IMR-90 (cell line): ENCODE results near the gene CITED2. TPM values are rescaled to one million over a fixed set of nuclear protein-coding genes. Genes with fewer than 3 reads are reported as not detected.

Experiments used
- ATAC-seq: fragments of 200-7000 bp; cut with Tn5 transposase; 2 replicates; pipeline ENCODE4 v1.9.1; 2020; ENCODE audit warnings: low read depth, mild to moderate bottlenecking, moderate library complexity
- BruUV-seq: library from RNA; stranded (reverse); fragments of 400-500 nt; replicated peaks from 2 replicates; lab custom pipeline; 2021; lab: Mats Ljungman, UMichigan
- CTCF ChIA-PET: fragments of 300-600 bp; formaldehyde crosslinking; extraction: SDS; loops from one replicate; lab custom pipeline; 2021; ENCODE audit warnings: antibody characterized with exemption; lab: Yijun Ruan, JAX
- POLR2A ChIA-PET: fragments of 300-600 bp; sonication (Branson Sonifier 250); formaldehyde crosslinking; loops from one replicate; lab custom pipeline; 2022; ENCODE audit warnings: antibody characterized with exemption; ENCODE audit not compliant: unreplicated experiment; lab: Charles Lee
- DNase-seq: peaks from one replicate; pipeline ENCODE4 v3.0.0; 2013
- H2AFZ ChIP-seq: replicated peaks from 2 replicates; pipeline ENCODE3; 2013; ENCODE audit warnings: low read length, mild to moderate bottlenecking; ENCODE audit not compliant: poor library complexity
- H2AK5ac ChIP-seq: 2 replicates; pipeline ENCODE4 v1.6.1; 2013; ENCODE audit warnings: low read depth, low read length, inconsistent platforms
- H2AK9ac ChIP-seq: replicated peaks from 2 replicates; pipeline ENCODE3; 2013; ENCODE audit warnings: mild to moderate bottlenecking, low read depth, low read length, moderate library complexity; ENCODE audit not compliant: poor library complexity
- H2BK120ac ChIP-seq: 2 replicates; pipeline ENCODE4 v1.6.1; 2013; ENCODE audit warnings: low read depth, low read length, inconsistent platforms
- H2BK15ac ChIP-seq: 3 replicates; pipeline ENCODE4 v1.6.1; 2013; ENCODE audit warnings: low read depth, low read length, inconsistent platforms
- H2BK20ac ChIP-seq: 2 replicates; pipeline ENCODE4 v1.6.1; 2013; ENCODE audit warnings: low read depth, mild to moderate bottlenecking, inconsistent platforms, low read length, moderate library complexity
- H2BK5ac ChIP-seq: 2 replicates; pipeline ENCODE4 v1.6.1; 2013; ENCODE audit warnings: mild to moderate bottlenecking, low read depth, low read length, inconsistent platforms; ENCODE audit not compliant: poor library complexity, severe bottlenecking
- H3K14ac ChIP-seq: replicated peaks from 2 replicates; pipeline ENCODE4 v1.6.1; 2013; ENCODE audit warnings: low read depth, low read length, inconsistent platforms
- H3K18ac ChIP-seq: 2 replicates; pipeline ENCODE4 v1.6.1; 2013; ENCODE audit warnings: low read depth, low read length, control low read depth
- H3K23ac ChIP-seq: 2 replicates; pipeline ENCODE4 v1.6.1; 2013; ENCODE audit warnings: low read depth, low read length, inconsistent platforms
- H3K27ac ChIP-seq: 2 replicates; pipeline ENCODE4 v1.5.1; 2013; ENCODE audit warnings: mild to moderate bottlenecking, control low read depth, low read length; ENCODE audit not compliant: insufficient read depth
- H3K27me3 ChIP-seq: 2 replicates; pipeline ENCODE4 v1.6.1; 2013; ENCODE audit warnings: low read length; ENCODE audit not compliant: control insufficient read depth, insufficient read depth
- H3K36me3 ChIP-seq: 2 replicates; pipeline ENCODE4 v1.6.1; 2013; ENCODE audit warnings: low read length, mixed read lengths; ENCODE audit not compliant: control insufficient read depth, insufficient read depth
- H3K4ac ChIP-seq: 2 replicates; pipeline ENCODE4 v1.6.1; 2013; ENCODE audit warnings: low read depth, low read length, inconsistent platforms
- H3K4me1 ChIP-seq: 2 replicates; pipeline ENCODE4 v1.6.1; 2013; ENCODE audit warnings: low read length, mixed read lengths; ENCODE audit not compliant: control insufficient read depth, insufficient read depth
- H3K4me2 ChIP-seq: 2 replicates; pipeline ENCODE4 v1.6.1; 2013; ENCODE audit warnings: low read depth, mild to moderate bottlenecking, control low read depth, low read length, moderate library complexity
- H3K4me3 ChIP-seq: 2 replicates; pipeline ENCODE4 v1.5.1; 2013; ENCODE audit warnings: low read depth, mild to moderate bottlenecking, control low read depth, low read length, moderate library complexity; ENCODE audit not compliant: insufficient read depth
- H3K56ac ChIP-seq: 2 replicates; pipeline ENCODE4 v1.6.1; 2013; ENCODE audit warnings: low read length, inconsistent platforms; ENCODE audit not compliant: insufficient read depth; ENCODE audit errors: extremely low read depth
- H3K79me1 ChIP-seq, 2 experiments: 2 replicates each; pipeline ENCODE4 v1.6.1; 2013; ENCODE audit warnings: low read length in 2 of 2, inconsistent platforms in 1 of 2, low read depth in 1 of 2
- H3K9ac ChIP-seq: 2 replicates; pipeline ENCODE4 v1.6.1; 2013; ENCODE audit warnings: low read depth, low read length, control low read depth
- H3K9me1 ChIP-seq: 2 replicates; pipeline ENCODE4 v1.6.1; 2013; ENCODE audit warnings: low read length, inconsistent platforms; ENCODE audit not compliant: insufficient read depth
- H3K9me3 ChIP-seq: 2 replicates; pipeline ENCODE4 v1.6.1; 2013; ENCODE audit warnings: low read length; ENCODE audit not compliant: control insufficient read depth, insufficient read depth
- H4K20me1 ChIP-seq: 2 replicates; pipeline ENCODE4 v1.6.1; 2013; ENCODE audit warnings: low read length, inconsistent platforms; ENCODE audit not compliant: insufficient read depth
- H4K5ac ChIP-seq: 2 replicates; pipeline ENCODE4 v1.6.1; 2013; ENCODE audit warnings: mild to moderate bottlenecking, low read depth, low read length, control low read depth
- H4K8ac ChIP-seq, 2 experiments: 2 replicates each; pipeline ENCODE4 v1.6.1; 2013; ENCODE audit warnings: low read depth in 2 of 2, low read length in 2 of 2, control low read depth in 1 of 2, inconsistent platforms in 1 of 2
- H4K91ac ChIP-seq: 2 replicates; pipeline ENCODE4 v1.6.1; 2013; ENCODE audit warnings: low read depth, low read length, inconsistent platforms; ENCODE audit not compliant: insufficient read depth
- BHLHE40 ChIP-seq: fragments of 150-350 bp; IDR thresholded peaks from 2 replicates; pipeline ENCODE4 v1.6.1; 2016; ENCODE audit warnings: mild to moderate bottlenecking, low read depth, low read length
- CEBPB ChIP-seq: IDR thresholded peaks from 2 replicates; pipeline ENCODE4 v1.6.1; 2012; ENCODE audit warnings: low read depth, low read length, improper control_type of control experiment
- CHD1 ChIP-seq: IDR thresholded peaks from 2 replicates; pipeline ENCODE4 v1.6.1; 2012; ENCODE audit warnings: low read depth, low read length, improper control_type of control experiment
- FOS ChIP-seq: fragments of 150-350 bp; IDR thresholded peaks from 2 replicates; pipeline ENCODE4 v1.6.1; 2016; ENCODE audit warnings: low read depth, low read length
- MAZ ChIP-seq: IDR thresholded peaks from 2 replicates; pipeline ENCODE4 v1.6.1; 2012; ENCODE audit warnings: low read depth, mild to moderate bottlenecking, low read length, improper control_type of control experiment, moderate library complexity, borderline replicate concordance
- NFE2L2 ChIP-seq: fragments of 150-350 bp; IDR thresholded peaks from 2 replicates; pipeline ENCODE4 v1.6.1; 2016; ENCODE audit warnings: low read depth, mild to moderate bottlenecking, low read length
- POLR2A ChIP-seq: IDR thresholded peaks from 2 replicates; pipeline ENCODE4 v1.6.1; 2012; ENCODE audit warnings: mild to moderate bottlenecking, low read depth, low read length
- WGBS, 2 experiments: methylation state at CpG; one replicate each; pipeline versions ENCODE4 v1.1.5 to v1.1.7; 2013; ENCODE audit warnings: missing lambda C conversion rate in 2 of 2; ENCODE audit not compliant: insufficient read length in 1 of 2; ENCODE audit errors: extremely low coverage in 2 of 2; 5-methylcytosine and 5-hydroxymethylcytosine counted together
- dilution Hi-C: fragments of 300-500 bp; cut with HindIII; formaldehyde crosslinking; loops from one replicate; pipeline ENCODE4 v1.14.3; 2018; ENCODE audit warnings: low sequenced_read_pairs; ENCODE audit not compliant: unreplicated experiment
- in situ Hi-C: fragments of 300-500 bp; cut with MboI; formaldehyde crosslinking; loops from 3 replicates; pipeline ENCODE4 v1.14.3; 2019; ENCODE audit warnings: low sequenced_read_pairs, inconsistent platforms, mixed read lengths
- intact Hi-C: fragments of 100-400 bp; cut with micrococcal nuclease; formaldehyde crosslinking; loops from 2 replicates; pipeline ENCODE4 v1.10.0; 2022
- polyA plus RNA-seq, 3 experiments: library from polyadenylated mRNA; depleted of rRNA; stranded (reverse); fragments of >200 nt; gene quantifications; 2 replicates each; pipeline ENCODE4 v1.2.3, GENCODE V29; 2012; ENCODE audit warnings: low replicate concordance in 1 of 3
- total RNA-seq: library from RNA; depleted of rRNA; stranded (reverse); fragments of >200 nt; gene quantifications from 2 replicates; pipeline ENCODE4 v1.2.3, GENCODE V29; 2012

Gene CITED2
- total and polyA plus RNA-seq, 2 of the 4 experiments (the other 2 are of a cell fraction), result 163 to 483 TPM

DNA sequence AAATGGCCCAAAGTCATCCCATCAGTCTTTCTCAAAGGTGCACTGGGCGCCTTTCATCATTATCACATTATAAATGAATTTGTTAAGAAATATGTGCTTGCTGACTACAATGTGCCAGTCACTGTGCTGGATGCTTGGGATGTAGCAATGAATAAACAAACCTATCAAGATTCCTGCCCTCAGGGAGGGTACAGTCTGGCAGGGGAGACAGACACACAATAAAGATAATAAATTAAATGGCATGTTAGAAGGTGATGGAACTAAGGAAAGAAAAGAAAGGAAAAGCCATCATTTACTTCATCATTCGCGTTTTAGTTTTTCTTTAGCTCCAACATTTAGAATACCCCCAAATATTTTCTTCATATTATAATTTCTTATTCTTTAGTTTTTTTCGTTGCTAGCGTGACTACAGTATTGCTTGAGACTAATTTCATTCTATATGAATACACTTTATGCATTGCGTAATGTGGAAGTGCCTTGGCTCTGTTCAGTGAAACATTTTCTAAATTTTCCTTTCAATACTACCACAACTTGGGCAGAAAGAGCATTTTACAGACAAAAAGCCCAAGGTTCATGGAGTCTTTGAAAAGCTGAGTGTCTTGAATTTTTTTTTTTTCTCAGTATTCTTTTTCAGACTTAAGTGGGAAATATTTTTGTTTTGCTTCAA, 48.7 kb upstream of the CITED2 start:
- Histone ChIP-seq H3K79me1 (no peaks in the 10 kb centered on the region), H4K8ac (no peak overlapping the region), H4K5ac (no peak overlapping the region), H3K9me3 (no peaks in the 10 kb centered on the region), H2BK5ac (no peak overlapping the region), H3K4me2 (no peak overlapping the region), H4K91ac (no peak overlapping the region), H3K14ac (no peak overlapping the region), H2BK120ac (no peak overlapping the region), H3K56ac (no peak overlapping the region), H3K18ac (no peak overlapping the region), H2AK5ac (no peak overlapping the region), H3K4me1 (no peaks in the 10 kb centered on the region), H3K36me3 (no peaks in the 10 kb centered on the region), H3K4ac (no peak overlapping the region), H4K20me1 (no peaks in the 10 kb centered on the region), H3K27ac (no peak overlapping the region), H2AFZ (no peak overlapping the region), H3K9ac (no peak overlapping the region), H2BK15ac (no peak overlapping the region), H3K4me3 (no peak overlapping the region), H3K23ac (no peak overlapping the region), H2AK9ac (no peak overlapping the region), H3K9me1 (no peaks in the 10 kb centered on the region), H2BK20ac (no peak overlapping the region), H3K27me3 (no peaks in the 10 kb centered on the region)
- DNase-seq (no peak), ATAC-seq (no peak)
- WGBS, 2 experiments, result 100% methylated on average over 2 of the region's 6 CpGs; no CpG with 5 or more reads in 1 of the 2 experiments
- BruUV-seq, result no TSS peak
- in situ Hi-C loops (no loop called here), dilution Hi-C loops (no loop called here), intact Hi-C loops (no loop called here)
- POLR2A ChIA-PET, result no interaction called here
- CTCF ChIA-PET, result no interaction called here
- no peak for TF ChIP-seq FOS
- no peak for TF ChIP-seq NFE2L2
- no peak for TF ChIP-seq BHLHE40
- TF ChIP-seq CEBPB, result peak; percentile 88
- TF ChIP-seq MAZ, result no peak
- TF ChIP-seq POLR2A, result no peak
- no peak for TF ChIP-seq CHD1
